Cerebellar cortex (tissue), 1 donor: ENCODE data around the gene PFN3.
"Not testable (repeated sequence)": the region's sequence is repeated elsewhere in the genome, so short reads cannot be mapped to it uniquely, and the experiment has no call there.

Experiments used
- DNase-seq: peaks from one replicate; pipeline ENCODE4 v3.0.0-alpha.2; 2015; ENCODE audit warnings: low spot score

Gene PFN3

DNA sequence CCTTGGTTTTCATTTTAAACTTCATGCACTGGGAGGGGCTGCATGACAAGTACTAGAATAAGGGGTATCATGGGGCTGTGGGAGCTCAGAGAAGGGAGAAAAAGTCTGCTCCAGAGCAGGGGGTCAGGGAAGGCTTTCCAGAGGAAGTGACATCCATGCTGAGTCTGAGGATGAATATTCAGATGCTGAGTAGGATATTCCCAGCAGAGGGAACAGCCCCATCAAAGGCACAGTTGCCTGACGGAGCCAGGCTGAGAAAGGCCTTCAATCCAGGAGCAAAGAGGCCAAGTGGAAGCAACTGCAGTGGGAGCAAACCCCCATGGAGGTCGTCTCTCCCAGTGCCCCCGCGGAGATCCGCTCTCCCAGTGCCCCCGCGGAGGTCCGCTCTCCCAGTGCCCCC is 4.4 kb downstream of the PFN3 start:
- DNase-seq = no peak

DNA sequence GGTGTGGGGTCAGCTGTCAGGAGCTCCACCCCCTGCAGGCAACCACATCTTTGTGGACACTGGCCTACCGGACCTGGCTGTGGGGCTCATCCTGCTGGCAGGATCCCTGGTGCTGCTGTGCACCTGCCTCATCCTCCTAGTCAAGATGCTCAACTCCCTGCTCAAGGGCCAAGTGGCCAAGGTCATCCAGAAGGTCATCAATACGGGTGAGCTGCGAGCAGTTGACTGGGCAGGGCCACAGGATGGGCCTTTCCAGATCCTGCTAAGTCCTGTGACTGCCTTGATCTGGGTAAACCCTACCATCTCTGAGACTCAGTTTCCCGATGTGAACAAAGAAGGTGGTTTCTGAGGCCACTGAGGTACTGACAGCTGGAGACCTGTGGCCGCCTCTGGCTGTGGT is 6.5 kb downstream of the PFN3 start:
- DNase-seq = no peak

DNA sequence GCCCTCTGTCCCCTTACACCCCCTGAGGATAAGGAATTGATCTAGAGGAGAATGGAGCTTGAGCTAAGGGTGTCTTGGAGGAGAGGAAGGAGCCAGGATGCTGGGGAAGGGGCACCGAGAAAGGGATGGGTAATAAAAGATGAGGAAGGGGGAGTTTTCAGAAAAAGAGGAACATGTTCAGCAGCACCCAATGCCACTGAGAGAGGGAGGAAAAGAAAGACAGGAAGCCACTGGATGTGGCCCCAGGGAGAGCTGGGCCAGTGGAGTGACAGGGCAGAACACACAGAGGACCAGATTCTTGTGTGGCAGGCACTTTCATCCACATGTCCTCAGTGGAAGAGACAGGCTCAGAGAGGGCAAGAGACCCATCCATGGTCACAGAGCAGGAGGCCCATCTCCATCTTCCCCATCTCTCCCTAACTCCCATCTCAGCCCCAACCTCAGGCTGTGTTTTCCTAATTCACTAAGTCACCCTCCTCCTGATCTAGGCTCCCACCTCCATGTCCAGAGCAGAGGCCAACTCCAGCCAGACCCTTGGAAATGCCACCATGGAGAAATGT is 7.2 kb downstream of the PFN3 start:
- DNase-seq = no peak

DNA sequence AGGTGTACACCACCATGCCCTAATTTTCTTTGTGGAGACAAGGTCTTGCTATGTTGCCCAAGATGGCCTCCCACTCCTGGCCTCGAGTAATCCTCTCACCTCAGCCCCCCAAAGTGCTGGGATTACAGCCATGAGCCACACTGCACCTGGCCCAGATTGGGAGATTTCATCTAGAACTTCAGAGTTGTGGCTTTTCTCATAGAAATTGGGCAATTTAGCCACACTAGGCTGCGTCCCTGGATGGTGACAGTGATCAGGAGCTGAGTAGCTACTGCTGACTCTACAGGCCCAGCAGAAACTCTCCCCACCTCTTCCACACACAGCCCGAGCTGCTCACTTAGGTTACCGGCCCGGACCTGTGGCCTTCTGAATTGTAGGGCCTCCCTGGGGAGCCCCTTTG is 7.7 kb downstream of the PFN3 start:
- no peak for DNase-seq

DNA sequence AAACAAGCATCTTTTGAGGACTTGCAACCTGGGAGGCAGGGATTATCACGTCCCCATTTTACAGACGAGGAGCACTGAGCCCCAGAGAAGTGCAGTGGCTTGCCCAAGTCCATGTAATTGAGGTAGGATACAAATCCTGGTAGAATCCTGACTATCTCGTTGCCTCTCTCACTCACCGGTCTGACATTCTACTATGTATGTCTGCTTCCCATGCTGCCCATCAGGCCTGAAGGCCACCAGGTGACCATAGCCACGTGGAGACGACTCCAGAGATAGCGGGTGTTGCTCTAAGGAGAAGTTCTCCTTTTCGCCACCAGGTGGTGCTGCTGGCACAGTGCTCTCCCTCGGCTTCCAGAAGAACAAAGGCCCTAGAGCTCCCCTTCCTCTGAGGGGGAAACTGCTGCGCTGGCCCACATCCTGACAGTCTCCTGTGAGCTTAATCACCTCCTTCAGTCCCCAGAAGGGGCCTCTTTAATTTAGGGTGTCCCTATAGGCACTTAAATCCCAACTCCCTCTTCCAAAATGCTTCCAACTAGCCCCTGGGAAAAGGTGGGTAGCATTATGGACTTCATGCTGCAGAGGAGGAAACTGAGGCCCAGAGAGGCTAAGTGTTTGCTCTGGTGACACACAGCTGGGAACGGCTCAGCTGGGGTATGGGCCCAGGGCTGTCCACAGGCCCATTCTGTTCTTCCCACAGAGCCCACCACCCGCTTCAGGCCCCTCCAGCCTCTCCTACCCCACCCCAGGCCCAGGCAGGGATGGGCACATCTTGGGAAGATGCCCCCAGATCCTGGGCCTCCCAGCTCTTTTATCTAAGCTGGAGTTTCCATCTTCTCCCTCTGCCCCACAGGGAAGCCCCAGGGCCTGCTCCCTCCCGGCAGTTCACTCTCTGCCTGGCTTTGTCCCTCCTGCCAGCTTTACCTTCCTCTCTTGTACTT is 9.8 kb downstream of the PFN3 start:
- DNase-seq = peak; percentile 88

DNA sequence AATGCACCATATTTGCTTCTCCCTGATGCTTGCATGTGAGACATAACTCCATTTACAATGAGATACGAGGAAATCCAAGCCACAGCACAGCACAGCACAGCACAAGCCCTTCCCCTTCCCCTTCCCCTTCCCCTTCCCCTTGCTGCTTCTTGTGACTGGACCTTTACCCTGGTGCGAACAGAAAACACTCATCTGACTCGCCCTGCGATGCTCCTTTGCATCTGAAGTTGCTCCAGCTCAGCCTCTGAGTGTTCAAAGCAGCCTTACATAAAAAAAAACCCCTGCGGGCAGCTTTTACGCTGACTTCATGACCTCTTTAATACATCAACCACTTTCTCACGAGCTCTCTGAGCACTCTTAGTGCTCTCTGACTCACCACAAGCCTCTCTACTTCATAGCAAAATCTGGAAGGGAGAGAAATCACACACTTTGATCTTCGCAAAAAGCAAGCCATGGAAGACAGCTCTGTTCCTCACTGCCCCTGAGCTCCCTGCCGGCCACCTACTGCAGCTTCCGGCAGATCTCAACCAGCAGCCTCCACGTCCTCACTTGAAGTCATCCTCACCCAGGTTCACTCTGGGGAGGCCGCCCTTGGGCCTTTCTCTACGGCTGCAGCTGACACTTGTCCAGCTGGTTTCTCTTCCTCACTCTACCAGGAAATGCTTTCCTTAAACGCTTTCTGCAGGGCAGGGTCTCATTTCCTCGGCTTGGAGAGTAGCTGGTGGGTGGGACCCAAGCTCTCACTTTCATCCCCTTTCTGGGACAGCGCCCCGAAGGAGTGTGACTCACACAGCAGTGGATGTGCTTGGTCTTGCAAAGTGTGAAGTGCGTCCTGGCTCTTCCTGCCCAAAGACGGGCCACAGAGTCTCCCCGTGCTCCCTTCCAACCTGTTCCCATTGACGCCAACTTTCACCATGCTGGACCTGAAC is 11.0 kb downstream of the PFN3 start:
- DNase-seq = no peak

DNA sequence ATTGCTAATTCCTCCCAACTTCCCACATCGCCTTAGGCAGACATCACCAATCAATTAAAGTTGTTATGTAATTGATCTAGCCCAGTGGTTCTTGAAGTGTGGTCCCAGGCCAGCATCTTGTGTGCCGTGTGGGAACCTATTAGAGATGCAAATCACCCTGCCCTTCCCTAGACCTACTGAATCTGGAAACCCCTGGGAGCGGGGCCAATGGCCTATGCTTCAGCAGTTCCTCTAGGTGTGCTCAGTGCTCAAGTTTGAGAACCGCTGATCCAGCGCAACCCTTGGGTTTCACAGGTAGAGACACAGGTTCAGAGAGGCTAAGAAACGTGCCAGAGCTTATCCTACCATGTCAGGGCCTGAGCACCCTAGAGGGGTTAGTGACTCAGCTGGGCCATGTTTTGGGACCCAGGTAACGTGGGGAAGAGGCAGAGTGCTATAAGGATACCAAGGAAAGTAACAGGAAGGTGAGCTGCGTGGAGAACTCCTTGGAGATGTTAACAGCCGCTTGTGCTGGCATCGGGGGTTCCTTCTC is 11.9 kb downstream of the PFN3 start:
- no peak for DNase-seq

DNA sequence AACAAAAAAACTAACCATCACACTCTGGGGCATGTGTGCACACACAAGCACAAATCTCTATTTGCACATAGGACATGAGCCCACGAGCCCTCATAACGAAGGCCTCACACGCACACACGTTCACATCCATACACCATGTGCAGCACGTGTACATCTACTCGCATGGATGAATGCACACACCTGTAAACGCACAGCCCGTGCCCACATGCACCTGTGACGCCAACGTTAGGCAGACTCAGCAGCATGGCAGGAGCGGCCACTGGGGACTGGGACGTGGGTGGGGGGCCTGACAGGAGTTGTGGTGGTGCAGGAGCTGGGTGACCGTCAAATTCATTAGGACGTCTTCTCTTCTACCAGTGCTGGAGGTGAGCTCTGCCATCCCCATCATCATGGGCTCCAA is 13.1 kb downstream of the PFN3 start:
- DNase-seq = no peak

DNA sequence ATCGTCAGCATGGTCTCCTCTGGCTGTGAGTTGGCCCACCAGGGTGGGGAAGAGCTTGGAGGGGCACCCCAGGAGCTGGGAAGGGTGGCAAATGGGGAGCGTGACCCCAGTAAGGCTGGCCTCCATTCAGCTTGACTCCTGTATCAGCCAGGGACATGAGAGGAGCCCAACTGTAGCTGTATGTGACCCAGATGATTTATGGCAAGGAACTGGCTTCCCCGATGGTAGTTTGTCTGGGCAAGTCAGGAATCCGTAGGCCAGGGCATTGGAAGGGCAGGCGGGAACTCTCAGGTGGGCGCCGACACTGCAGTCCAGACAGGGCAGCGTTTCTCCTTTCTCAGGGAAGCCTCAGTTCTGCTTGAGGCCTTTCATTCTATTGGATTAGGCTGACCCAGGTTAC is 13.9 kb downstream of the PFN3 start:
- no peak for DNase-seq

DNA sequence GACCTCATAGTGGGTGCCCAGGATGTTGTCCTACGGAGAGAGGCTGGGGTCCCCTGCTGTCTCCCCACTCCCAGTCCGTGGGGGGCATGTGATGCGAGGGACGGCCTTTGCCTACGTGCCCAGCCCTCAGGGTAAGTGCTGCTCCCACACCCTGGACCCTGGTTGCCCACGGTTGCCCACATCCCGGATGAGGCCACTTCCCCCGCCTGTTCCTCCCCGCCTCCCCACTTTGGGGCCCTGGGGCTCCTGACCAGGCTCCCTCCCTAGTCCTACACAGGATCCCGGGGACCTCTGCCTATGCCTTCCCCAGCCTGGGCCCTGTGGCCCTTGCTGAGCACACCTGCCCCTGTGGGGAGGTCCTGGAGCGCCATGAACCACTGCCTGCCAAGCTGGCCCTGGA is 14.7 kb downstream of the PFN3 start:
- no peak for DNase-seq

DNA sequence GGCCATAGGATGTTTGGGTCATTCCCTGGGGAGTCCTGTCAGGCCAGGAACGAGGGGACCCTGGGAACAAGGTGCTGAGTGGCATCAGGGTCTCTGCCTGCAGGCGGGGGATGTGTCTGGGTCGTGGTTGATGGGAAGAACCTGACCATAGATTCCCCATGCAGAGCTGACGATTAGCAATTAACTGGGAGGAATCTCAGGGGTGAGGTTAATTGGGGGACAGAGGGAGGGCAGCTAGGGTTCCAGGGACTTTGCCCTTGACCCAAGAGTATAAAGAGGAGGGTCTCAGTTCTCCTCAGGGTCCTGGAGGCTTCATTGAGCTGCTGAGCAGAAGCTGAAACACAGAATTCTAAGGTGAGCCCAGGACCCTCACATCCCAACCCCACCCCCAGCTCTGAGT is 16.3 kb downstream of the PFN3 start, which contains the start of gene SLC34A1:
Gene SLC34A1 (plus strand): TSS at position 301 of the 400 bp plus-strand sequence. CDS start 1,308 bp downstream, outside the sequence.
- DNase-seq = no peak

DNA sequence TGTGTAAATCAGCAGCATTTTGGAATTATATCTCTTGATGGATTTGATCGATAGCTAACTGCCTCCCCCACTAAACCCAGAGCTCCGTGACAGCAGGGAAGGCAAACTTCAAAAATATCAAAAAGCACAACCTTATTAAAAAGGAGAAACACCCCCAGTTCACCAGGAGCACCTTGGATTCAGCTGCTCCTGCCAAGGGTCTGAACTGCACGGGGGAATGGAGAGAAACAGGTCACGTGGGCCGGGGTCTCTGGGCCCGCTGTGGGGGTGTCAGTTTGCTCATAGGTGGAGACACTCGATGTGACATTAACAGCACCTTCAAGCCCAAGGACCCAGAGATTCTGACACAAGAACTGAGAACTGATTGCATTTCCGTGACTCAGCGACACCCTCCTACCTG is 17.3 kb downstream of the PFN3 start:
- no peak for DNase-seq

DNA sequence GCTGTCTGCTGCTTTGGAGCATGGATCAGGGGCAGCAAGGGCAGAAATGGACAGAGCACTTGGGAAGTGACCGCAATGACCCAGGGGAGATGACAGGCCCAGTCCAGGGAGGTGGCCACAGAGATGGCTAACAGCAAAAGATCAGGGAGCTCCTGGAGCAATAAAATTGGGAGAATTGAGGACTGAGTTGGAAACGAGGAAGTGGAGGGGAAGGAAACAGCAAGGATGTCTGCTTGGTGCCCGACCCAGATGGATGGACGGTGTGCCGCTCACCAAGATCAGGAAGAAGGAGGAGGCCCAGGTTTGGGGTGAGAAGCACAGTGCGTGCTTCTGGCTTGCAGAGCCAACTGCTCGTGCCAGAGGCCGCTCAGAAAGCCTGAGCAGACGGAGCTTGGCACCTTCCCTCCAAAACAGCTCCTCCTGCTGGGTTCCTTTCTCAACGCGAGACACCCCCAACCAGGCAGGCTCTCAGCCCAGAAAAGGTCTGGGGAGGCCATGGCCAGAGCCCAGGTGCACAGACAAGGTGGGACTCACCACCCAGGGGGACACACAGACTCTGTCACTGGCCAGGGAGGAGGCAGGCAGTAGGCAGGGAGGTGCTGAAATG is 17.9 kb downstream of the PFN3 start:
- peak; percentile 94 for DNase-seq

DNA sequence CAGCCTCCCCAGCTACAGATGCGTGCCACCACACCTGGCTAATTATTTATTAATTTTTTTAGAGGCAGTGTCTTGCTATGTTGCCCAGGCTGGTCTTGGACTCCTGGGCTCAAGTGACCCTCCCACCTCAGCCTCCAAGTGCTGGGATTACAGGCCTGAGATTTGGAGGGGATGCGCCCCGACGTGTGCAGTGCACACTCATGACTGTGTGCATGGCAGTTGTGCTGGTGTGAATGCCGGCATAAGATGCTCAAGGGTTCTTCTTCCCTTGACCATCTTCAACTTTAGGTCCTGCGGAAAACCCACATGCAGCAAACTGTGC is 19.7 kb downstream of the PFN3 start:
- DNase-seq = no peak

DNA sequence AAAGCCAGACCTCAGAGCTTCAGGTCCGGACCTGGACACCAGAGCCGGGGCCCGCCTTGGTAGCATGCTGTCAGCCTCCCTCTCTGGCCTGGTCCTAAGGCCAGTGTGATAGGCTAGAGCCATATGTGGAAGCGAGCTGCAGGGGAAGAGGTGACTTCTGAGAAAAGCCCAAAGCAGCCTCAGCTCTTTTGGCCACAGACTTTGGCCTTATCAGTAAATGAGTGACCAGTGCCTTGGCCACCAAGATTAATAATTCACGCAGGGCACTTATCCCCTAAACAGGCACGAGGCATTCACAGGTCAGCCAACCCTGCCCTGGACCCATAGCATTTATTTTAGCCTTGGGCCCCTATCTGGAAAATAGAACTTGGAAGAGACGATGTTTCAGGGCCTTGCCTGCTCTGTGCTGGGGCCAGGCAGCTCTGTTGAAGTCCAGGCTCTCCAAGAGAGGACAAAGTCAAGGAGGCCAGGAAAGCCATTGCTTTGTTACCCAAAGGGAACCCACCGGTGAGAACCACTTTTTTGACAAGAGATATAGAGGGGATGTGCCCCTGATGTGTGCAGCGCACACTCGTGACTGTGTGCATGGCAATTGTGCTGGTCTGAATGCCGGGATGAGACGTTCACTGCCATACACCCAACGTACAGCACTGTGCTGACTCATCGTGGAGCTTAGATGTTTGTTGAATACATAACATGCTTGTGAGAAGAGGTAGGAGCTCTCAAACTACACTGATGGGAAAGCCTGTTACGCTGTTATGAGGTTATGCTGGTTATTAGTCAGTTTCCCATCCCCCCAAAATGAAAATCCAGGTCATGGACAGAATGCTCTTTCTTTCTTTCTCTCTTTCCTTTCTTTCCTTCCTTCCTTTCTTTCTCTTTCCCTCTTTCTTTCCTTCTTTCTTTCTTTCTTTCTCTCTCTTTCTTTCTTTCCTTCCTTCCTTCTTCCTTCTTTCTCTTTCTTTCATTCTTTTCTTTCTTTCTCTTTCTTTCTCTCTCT is 21.3 kb downstream of the PFN3 start:
- no peak for DNase-seq

DNA sequence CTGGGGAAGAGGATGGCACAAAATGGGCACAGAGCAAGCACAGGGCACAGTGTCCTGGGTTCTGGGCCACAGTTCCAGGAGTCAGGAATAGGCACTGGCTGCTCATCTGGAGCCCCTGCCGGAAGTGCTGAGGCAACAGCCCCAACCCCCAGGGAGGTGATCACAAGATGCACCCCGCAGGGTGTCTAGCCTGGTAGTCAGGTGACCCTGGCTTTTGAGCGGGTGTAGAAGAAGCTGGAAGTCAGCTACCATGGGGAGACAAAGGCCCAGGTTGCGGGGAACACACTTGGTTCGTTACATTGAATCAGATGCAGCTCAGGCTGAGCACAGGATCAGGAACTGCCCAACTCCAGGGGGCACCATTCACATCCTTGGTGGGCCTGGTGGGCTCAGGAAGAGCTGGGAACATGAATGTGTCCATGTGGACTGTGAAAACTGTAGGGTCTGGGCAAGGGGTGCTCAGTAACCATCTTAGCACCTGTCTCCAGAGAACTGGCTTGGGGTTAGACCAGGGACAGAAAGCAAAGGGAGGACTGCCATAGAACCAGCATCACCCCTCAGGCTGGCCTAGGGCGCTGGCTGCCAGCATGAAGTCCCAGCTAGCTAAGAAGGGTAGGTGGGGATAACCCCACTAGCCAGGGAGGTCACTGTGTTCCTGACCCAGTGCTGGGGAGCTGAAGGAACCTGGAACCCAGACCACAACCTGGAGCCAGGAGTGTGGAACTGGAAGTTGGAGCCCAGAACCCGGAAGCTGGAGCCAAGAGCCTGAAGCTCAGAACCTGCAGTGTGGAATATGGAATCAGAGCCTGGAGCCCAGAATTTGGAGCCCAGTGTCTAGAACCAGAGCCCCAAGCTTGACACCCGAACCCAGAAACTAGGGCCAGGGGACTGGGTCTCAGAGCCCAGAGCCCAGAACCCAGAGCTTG is 22.3 kb downstream of the PFN3 start:
- DNase-seq = no peak

DNA sequence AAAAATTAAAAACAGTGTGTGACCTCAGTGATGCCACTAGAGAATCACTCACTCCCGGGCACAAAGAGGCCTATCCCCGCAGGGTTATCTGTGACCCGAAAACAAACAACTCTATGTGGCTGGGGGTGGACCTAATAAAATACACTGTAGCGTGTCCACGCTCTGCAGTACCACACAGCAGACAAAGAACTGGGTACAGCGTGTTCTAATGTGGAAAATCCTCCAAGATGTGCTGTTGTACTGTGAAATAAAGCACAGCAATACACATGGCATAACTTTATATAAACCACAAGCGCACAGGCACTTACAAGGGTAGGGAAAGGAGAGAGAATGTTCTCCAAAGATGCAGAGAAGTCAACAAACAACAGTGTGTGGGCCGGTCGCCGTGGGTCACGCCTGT is 24.4 kb downstream of the PFN3 start:
- no peak for DNase-seq

DNA sequence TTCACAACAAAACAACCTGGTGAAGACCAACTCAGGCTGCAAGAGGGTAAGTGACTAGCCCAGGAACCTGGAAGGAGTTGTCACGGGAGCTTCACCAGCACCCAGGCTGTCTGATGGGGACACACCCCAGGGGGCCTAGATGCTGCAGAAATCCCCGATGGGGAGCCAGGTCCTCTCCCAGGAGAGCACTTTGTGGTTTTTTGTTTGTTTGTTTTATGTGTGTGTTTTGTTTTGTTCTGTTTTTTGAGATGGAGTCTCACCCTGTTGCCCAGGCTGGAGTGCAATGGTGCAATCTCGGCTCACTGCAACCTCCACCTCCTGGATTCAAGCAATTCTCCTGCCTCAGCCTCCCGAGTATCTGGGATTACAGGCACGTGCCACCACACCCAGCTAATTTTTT is 24.9 kb downstream of the PFN3 start:
- DNase-seq = not testable (repeated sequence)

DNA sequence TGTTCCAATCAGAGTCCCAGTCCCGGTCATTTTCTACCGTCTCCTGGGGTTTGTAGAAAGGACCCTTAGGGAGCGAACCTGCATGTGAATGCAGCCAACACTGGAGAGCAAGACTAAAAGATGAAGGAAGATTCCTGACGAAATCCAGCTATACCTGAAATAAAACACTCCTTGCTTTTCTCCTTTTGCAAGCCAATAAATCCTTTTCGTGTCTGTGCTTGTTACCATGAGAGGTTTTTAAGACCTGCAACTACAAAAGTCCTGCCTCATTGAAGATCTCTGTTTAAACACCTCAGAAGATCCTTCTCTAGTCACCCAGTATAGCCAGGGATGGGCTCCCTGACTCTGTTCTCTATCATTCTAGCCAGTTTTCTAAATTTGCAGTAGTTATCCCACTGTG is 26.2 kb downstream of the PFN3 start:
- no peak for DNase-seq

DNA sequence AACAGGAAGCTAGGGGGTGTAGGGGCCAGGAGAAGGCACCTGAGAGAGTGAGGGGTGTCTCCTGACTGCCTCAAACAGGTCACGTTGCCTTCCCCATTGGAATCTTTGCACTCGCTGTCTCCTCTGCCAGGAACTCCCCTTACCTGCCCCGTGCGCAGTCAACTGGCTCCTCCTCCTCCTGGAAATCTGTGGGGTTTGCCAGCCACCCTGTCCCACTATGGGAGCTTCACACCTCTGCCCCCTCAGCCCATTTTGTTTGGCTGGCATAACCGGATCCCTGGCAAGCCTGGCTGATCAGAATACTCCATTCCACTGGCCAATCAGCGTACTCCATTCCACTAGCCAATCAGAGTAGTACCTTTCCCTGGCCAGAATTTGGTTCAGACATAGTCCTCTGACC is 26.7 kb downstream of the PFN3 start:
- no peak for DNase-seq
